Measurements from ENCODE around the gene NID2.

GRCh38 chr14:52058341-52058740 lies 10.5 kb downstream of the NID2 start:
- TF ChIP-seq TFAP4 (CRISPR knock-in tag; IDR thresholded peaks at IDR 0.05; ENCODE audit: borderline replicate concordance) (no peak), ZNF12 (CRISPR knock-in tag; IDR thresholded peaks at IDR 0.05) (no peak), CUX1 (CRISPR knock-in tag; IDR thresholded peaks at IDR 0.05) (no peak)

Measured in K562 (cell line).